ENCODE results near the gene KIFC3. TPM values are rescaled to one million over a fixed set of nuclear protein-coding genes. Genes with fewer than 3 reads are reported as not detected.
A peak's percentile ranks its signal among the peaks of the same experiment; 100 is the strongest.
"Not testable (repeated sequence)": the region's sequence is repeated elsewhere in the genome, so short reads cannot be mapped to it uniquely, and the experiment has no call there.

KIFC3 gene
- total RNA-seq, 2 donors from 2014 or later, result 4.3 to 5.6 TPM

DNA sequence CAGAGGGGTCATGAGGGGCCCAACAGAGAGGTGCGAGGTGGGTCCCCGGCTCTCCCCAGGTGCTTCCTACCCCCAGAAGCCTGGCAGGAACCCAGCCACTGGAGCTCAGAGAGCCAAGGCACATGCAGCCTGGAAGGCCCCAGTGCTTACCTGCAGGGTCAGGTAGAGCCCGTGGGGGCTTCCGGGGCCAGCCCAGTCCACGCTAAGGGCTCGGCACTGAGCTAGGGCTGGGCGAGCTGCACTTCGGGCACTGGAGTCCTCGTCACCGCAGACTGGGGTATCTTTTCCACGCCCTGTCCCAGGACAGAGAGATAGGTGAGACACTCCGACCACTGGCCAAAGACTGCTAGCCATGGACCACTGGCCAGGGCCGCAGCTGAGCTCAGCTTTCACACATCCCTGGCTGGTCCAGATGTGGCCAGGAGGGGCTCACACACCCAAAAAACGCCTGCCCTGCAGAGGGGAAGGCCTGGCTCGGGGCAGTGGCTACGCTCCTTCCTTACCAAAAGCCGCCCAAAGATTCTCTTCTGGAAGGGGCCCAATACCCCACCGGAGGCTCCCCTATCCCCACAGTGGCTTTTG is 7.4 kb downstream of the KIFC3 start:
- no peak for ATAC-seq
- DNase-seq, result no peak
- intact Hi-C loops (cut with DNase I, micrococcal nuclease), result no loop called here

DNA sequence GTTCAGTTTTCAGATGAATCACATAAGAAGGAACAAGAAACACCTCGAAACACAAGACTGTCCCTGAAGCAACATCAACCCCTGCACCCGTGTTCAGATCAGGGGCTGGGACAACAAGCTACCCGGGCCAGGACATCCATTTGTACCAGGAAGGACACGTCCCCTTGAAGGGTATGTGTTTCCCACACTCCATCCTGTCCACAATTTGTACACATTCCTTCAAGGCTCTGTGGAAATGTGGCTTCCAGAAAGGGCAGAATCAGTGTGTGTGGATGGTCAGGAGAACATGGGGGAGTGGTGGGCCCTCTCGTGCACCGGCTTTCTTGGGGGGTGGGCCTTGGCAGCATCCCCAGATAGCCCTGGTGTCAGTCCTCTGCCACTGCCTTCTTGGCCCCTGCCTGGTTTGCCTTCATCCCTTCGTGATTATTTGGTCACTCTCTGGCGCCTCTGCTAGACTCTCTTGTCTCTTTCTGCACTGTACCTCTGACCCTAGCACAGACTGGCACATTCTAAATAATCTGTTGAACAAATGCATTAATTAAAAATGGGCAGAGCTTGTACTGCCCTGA is 10.3 kb downstream of the KIFC3 start:
- intact Hi-C loops (cut with DNase I, micrococcal nuclease), result no loop called here
- ATAC-seq (no peak), DNase-seq (no peak)

DNA sequence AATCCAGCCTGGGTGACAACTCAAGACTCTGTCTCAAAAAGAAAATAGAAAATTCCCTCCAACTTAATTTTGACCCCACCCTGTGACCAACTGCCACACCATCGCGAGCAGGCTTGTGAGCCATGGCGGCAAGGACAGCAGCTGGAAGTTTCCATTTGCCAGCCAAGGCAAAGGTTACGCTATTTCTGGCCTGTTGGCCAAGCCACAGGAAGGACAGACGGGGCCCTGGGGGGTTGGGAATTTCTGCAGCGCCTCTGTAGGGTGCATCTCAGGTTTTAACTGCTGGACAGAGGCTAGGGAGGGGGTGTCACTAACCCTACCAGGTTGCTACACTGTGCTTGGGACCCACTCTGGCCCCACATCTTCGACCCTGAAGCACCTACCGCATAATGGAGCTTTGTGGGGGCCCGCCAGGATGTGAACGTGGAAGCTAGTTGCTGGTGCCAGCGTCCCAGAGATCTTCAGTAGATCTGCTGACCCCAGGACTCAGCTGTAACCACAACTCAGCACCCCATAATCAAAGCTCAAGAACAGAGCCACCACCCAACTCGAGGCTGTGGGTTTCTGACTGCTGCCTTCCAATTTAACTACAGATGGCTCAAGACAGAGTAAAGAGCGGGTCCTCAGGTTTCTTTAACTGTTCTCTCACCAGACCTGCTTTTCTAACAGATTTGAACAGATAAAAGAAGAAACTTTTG is 10.9 kb downstream of the KIFC3 start:
- DNase-seq, result no peak
- intact Hi-C loops (cut with DNase I, micrococcal nuclease), result no loop called here
- no peak for ATAC-seq

GRCh38 chr16:57788951-57789350 is 13.3 kb downstream of the KIFC3 start:
- intact Hi-C loops (cut with DNase I, micrococcal nuclease), result no loop called here
- ATAC-seq (no peak), DNase-seq (no peak)

- DNase-seq, result no peak
- no peak for ATAC-seq
- intact Hi-C loops (cut with DNase I, micrococcal nuclease), result no loop called here
These were observed 13.9 kb downstream of the KIFC3 start for GRCh38 chr16:57788252-57788841.

DNA sequence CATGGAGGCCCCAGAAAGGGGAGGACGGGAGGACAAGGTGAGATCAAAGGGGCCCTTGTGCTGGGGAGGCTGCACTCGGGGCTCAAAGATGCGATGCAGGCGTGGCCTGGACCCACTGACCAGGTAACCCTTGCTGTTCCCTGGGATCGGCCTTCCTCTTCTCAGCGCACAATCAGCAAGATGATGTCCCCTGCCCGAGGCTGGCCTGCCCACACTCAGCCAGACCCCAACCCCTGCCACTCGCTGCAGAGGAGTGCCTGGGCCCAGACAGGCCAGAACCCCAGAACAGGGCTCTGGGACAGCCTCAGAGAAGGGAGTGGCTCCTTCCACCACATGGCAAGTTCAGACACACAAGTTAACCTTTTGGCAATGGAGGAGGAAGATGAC is 14.8 kb downstream of the KIFC3 start:
- DNase-seq, result no peak
- no peak for ATAC-seq
- intact Hi-C loops (cut with DNase I, micrococcal nuclease), result no loop called here

DNA sequence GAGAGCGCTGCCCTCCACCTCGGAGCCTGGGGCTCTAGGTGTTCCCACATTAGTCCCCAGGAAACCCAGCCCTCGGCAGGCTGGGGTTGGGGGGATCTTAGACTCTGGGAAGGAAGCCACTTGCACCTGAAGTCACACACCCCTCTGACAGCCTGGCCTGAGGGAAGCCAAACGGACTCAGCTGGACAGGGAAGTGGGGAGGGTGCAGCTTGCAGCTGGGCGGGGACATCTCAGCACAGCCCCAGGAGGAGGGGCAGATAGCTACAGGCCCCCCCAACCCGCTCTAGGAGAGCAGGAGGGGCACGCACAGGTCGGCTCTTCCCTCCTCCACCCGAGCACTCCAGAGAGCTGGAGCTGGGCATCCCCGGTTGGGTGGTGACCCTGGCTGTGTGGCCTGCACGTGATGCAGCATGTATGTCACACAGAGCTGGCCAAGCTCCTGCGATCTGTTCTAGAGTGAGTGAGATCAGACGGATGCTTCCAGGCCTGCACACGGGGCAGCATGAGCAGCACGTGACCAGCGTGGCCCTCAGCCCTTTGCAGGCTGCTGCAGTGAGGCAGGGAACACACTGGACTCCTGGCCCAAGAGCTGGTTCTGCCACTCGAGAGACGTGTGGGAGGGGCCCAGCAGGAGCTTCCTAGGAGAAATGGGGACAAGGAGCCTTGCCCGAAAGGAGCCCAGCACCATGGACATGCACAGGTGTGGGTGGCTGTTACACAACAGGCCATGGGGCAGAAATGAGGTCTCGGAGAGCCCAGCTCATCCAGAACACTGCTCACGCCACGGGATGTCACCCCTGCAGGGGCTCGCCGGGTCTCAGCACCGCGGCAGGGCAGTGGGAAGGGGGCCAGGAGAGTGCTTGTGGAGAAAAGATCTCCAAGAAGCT is 15.4 kb downstream of the KIFC3 start:
- ATAC-seq (peak; percentile 6), DNase-seq (no peak)
- intact Hi-C loops (cut with DNase I, micrococcal nuclease), result no loop called here

DNA sequence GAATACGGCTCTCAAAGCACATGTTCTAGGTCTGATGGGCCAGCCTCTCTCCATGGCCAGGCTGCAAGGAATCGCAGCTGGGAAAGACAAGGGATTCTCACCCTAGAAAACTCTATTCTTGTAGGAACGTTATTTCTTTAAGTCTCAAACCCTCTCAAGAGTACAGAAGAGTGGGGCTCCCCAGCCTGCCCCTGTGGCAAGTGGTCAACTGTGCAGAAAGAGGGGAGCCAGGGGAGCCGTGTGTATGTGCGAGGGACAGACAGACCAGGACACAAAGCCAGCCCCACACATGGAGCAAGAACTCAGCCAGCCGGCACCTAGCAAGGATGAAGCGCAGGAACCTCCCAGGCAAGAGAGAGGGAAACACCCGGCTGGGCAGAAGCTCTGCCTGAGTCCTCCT is 16.4 kb downstream of the KIFC3 start:
- intact Hi-C loops (cut with DNase I, micrococcal nuclease), result no loop called here
- DNase-seq, result no peak
- no peak for ATAC-seq

- ATAC-seq (no peak), DNase-seq (no peak)
- intact Hi-C loops (cut with DNase I, micrococcal nuclease), result no loop called here
These were observed 16.9 kb downstream of the KIFC3 start for GRCh38 chr16:57785385-57785784.

GRCh38 chr16:57784334-57784733 is 18.0 kb downstream of the KIFC3 start:
- DNase-seq, result no peak
- ATAC-seq, result no peak
- intact Hi-C loops (cut with DNase I, micrococcal nuclease), result no loop called here

DNA sequence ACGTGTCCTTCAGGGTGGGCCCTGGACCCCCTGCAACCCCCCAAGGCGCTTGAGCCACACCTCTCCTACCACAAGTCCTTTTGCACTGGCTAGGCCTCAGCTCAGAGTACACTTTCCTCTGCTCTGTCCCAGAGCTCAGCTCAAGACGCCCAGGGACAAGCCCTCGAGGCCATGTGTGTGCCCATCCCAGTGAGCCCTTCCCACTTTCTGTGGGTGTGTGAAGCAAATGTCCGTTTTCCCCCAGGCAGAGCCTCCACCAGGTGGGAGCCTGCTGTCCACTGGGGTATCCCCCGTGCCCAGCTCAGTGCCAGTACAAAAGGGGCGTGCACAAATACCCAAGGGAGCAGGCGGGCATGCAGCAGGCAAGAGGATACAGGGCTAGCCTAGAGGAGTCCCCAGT is 18.4 kb downstream of the KIFC3 start:
- DNase-seq, result no peak
- no peak for ATAC-seq
- intact Hi-C loops (cut with DNase I, micrococcal nuclease), result no loop called here

- intact Hi-C loops (cut with DNase I, micrococcal nuclease), result no loop called here
- ATAC-seq (no peak), DNase-seq (no peak)
These were observed 19.2 kb downstream of the KIFC3 start for GRCh38 chr16:57783116-57783515.

DNA sequence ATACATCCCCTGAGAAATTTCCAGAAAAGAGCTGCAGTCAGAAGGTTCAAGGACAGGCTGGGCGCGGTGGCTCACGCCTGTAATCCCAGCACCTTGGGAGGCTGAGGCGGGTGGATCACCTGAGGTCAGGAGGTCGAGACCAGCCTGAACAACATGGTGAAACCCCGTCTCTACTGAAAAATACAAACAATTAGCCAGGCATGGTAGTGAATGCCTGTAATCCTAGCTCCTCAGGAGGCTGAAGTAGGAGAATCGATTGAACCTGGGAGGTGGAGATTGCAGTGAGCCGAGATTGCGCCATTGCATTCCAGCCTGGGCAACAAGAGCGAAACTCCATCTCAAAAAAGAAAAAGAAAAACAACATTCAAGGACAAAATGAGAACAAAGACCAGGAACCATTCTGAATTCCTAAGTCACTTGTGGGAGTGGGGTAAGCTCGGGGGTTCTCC is 19.7 kb downstream of the KIFC3 start:
- DNase-seq; intact Hi-C loops (cut with DNase I, micrococcal nuclease); ATAC-seq: not testable (repeated sequence)

- DNase-seq, result no peak
- intact Hi-C loops (cut with DNase I, micrococcal nuclease), result no loop called here
- ATAC-seq, result no peak
These were observed 20.3 kb downstream of the KIFC3 start for GRCh38 chr16:57781741-57782606.

- intact Hi-C loops (cut with DNase I, micrococcal nuclease), result no loop called here
- DNase-seq (no peak), ATAC-seq (no peak)
These were observed 20.9 kb downstream of the KIFC3 start for GRCh38 chr16:57781349-57781740.

GRCh38 chr16:57779836-57780235 is 22.5 kb downstream of the KIFC3 start:
- intact Hi-C loops (cut with DNase I, micrococcal nuclease); DNase-seq; ATAC-seq: not testable (repeated sequence)

DNA sequence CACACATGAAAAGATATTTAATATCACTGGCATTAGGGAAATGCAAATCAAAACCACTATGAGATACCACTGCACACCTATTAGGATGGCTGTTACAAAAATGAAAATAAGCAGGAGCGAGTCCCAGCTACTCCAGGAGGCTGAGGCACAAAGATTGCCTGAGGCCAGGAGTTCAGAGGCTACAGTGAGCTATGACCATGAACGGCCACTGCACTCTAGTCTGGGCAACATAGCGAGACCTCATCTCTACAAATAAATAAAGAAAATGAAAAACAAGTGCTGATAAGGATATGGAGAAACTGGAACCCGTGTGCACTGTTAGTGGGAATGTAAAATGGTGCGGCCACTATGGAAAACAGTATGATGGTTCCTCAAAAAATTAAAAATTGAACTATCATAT is 23.6 kb downstream of the KIFC3 start:
- DNase-seq (no peak), ATAC-seq (no peak)
- intact Hi-C loops (cut with DNase I, micrococcal nuclease), result no loop called here
